ENCODE results near the gene B4GALT6. TPM values are rescaled to one million over a fixed set of nuclear protein-coding genes. Genes with fewer than 3 reads are reported as not detected.

Gene B4GALT6
- polyA plus RNA-seq, 1 donor (not counting 4 experiments of a cell fraction or from before 2014, with no cell fraction given): 7.1 TPM

DNA sequence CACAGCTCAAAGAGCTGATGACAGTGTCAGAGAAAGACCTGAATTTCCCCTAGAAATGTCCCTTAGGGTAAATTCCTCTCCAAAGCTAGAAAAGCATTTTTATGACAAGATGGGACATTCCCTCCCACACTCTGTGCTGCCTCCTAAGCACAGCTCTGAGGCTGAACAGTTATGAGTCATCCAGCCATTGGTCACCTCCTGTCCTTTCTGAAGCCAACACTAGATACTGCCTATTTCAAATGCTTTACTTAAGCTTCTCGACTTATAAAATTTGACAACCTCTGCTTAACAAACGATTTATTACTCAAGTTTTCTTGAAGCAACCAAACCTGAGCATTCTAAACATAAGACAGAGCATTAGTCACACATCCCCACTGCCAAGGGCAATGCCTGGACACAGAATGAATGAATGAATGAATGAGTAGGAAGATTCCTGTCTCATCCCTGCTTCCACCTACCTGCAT is 35.4 kb downstream of the B4GALT6 start:
- Histone ChIP-seq H3K36me3 (ENCODE audit: control insufficient read depth in 2 of 2, extremely low read depth in 1 of 2, insufficient read depth in 2 of 2, low read length in 2 of 2) (no peaks in the 10 kb centered on the region), H3K27ac (ENCODE audit: control insufficient read depth, insufficient read depth, low read length) (no peak overlapping the region), H3K4me1 (ENCODE audit: control insufficient read depth, extremely low read depth, insufficient read depth, low read length) (peaks cover 15% of the 10 kb centered on the region), H3K9ac (ENCODE audit: control insufficient read depth, extremely low read depth, insufficient read depth, low read length) (no peak overlapping the region), H3K4me2 (ENCODE audit: control insufficient read depth, extremely low read depth, insufficient read depth, low read depth, low read length) (peak overlapping the region; percentile 17), H3K27me3 (ENCODE audit: control insufficient read depth, extremely low read depth, insufficient read depth, low read length) (no peaks in the 10 kb centered on the region), H4K20me1 (ENCODE audit: control insufficient read depth, extremely low read depth, insufficient read depth, low read length) (no peaks in the 10 kb centered on the region), H3K9me3 (ENCODE audit: control insufficient read depth, low read depth, low read length) (no peaks in the 10 kb centered on the region), H3K9me1 (ENCODE audit: control insufficient read depth, extremely low read depth, insufficient read depth, low read length) (no peaks in the 10 kb centered on the region), H3K79me2 (ENCODE audit: control insufficient read depth, insufficient read depth, low read length) (no peaks in the 10 kb centered on the region), H2AFZ (ENCODE audit: control insufficient read depth, low read length) (no peak overlapping the region), H3K4me3 (ENCODE audit: control insufficient read depth in 2 of 3, extremely low read depth in 1 of 3, insufficient read depth in 2 of 3, low read depth in 1 of 3, low read length in 3 of 3) (no peak overlapping the region)
- TF ChIP-seq EZH2 (IDR thresholded peaks at IDR 0.05; ENCODE audit: low read length): no peak
- TF ChIP-seq, protein P1, sequence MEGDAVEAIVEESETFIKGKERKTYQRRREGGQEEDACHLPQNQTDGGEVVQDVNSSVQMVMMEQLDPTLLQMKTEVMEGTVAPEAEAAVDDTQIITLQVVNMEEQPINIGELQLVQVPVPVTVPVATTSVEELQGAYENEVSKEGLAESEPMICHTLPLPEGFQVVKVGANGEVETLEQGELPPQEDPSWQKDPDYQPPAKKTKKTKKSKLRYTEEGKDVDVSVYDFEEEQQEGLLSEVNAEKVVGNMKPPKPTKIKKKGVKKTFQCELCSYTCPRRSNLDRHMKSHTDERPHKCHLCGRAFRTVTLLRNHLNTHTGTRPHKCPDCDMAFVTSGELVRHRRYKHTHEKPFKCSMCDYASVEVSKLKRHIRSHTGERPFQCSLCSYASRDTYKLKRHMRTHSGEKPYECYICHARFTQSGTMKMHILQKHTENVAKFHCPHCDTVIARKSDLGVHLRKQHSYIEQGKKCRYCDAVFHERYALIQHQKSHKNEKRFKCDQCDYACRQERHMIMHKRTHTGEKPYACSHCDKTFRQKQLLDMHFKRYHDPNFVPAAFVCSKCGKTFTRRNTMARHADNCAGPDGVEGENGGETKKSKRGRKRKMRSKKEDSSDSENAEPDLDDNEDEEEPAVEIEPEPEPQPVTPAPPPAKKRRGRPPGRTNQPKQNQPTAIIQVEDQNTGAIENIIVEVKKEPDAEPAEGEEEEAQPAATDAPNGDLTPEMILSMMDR (optimal IDR thresholded peaks at IDR 0.05 in 1 of 3, IDR thresholded peaks at IDR 0.05 in 1 of 3, conservative IDR thresholded peaks at IDR 0.05 in 1 of 3; ENCODE audit: extremely low read depth in 1 of 3, insufficient read depth in 2 of 3, low read length in 3 of 3): no peak
- FAIRE-seq (peak; percentile 86), DNase-seq (ENCODE audit: low read depth, low spot score) (peak; percentile 42)
- dilution Hi-C loops (cut with MboI; ENCODE audit: extremely low pct_ligation_motif_present, low sequenced_read_pairs): no loop called here

DNA sequence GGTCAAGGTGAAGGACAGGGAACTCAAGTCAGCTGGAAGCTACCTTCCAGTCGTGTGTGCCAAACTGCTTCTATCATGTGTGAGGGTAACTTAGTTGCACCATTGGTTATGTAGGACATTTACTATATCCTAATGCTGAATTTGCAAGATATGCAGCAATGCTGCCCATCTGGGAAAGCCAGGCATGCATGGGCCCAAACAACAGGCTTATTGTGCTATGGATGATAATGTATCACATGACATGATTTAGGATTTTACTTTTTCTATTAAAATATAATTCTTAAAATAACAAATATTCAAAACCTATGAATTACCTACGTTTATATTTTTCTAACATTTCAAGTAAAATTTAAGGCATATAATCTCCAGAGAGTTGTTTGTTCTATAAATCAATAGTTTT is 35.9 kb downstream of the B4GALT6 start:
- dilution Hi-C loops (cut with MboI; ENCODE audit: extremely low pct_ligation_motif_present, low sequenced_read_pairs): no loop called here

More for the DNA sequence above, 35.9 kb downstream of the B4GALT6 start:
- FAIRE-seq: peak; percentile 70
- Histone ChIP-seq H2AFZ (ENCODE audit: control insufficient read depth, low read length) (no peak overlapping the region), H3K4me2 (ENCODE audit: control insufficient read depth, extremely low read depth, insufficient read depth, low read depth, low read length) (no peak overlapping the region), H3K4me1 (ENCODE audit: control insufficient read depth, extremely low read depth, insufficient read depth, low read length) (peaks cover 21% of the 10 kb centered on the region), H3K36me3 (ENCODE audit: control insufficient read depth in 2 of 2, extremely low read depth in 1 of 2, insufficient read depth in 2 of 2, low read length in 2 of 2) (no peaks in the 10 kb centered on the region), H3K9me3 (ENCODE audit: control insufficient read depth, low read depth, low read length) (no peaks in the 10 kb centered on the region), H3K27me3 (ENCODE audit: control insufficient read depth, extremely low read depth, insufficient read depth, low read length) (no peaks in the 10 kb centered on the region), H3K4me3 (ENCODE audit: control insufficient read depth in 2 of 3, extremely low read depth in 1 of 3, insufficient read depth in 2 of 3, low read depth in 1 of 3, low read length in 3 of 3) (no peak overlapping the region), H3K27ac (ENCODE audit: control insufficient read depth, insufficient read depth, low read length) (no peak overlapping the region), H3K9ac (ENCODE audit: control insufficient read depth, extremely low read depth, insufficient read depth, low read length) (no peak overlapping the region), H4K20me1 (ENCODE audit: control insufficient read depth, extremely low read depth, insufficient read depth, low read length) (no peaks in the 10 kb centered on the region), H3K79me2 (ENCODE audit: control insufficient read depth, insufficient read depth, low read length) (no peaks in the 10 kb centered on the region), H3K9me1 (ENCODE audit: control insufficient read depth, extremely low read depth, insufficient read depth, low read length) (no peaks in the 10 kb centered on the region)
- DNase-seq (ENCODE audit: low read depth, low spot score): no peak
- TF ChIP-seq, protein P1 (optimal IDR thresholded peaks at IDR 0.05 in 1 of 3, IDR thresholded peaks at IDR 0.05 in 1 of 3, conservative IDR thresholded peaks at IDR 0.05 in 1 of 3; ENCODE audit: extremely low read depth in 1 of 3, insufficient read depth in 2 of 3, low read length in 3 of 3): no peak
- no peak for TF ChIP-seq EZH2 (IDR thresholded peaks at IDR 0.05; ENCODE audit: low read length)

Measured in keratinocyte (primary cell).